ENCODE data around the gene TSC22D4. TPM values are rescaled to one million over a fixed set of nuclear protein-coding genes. Genes with fewer than 3 reads are reported as not detected.
A peak's percentile ranks its signal among the peaks of the same experiment; 100 is the strongest.

Gene TSC22D4
- total RNA-seq, 3 donors from 2014 or later (not counting 1 experiment from before 2014, with no cell fraction given) = 140 to 173 (median 168) TPM

GRCh38 chr7:100475549-100475948, 3.5 kb downstream of the TSC22D4 start:
- Mint-ChIP-seq H3K4me3 (peak overlapping the region; percentile 90), H3K27ac (peak overlapping the region; percentile 78 to 80), H3K27me3 (ENCODE audit: low read depth in 2 of 2) (peaks cover 0 to 2% of the 10 kb centered on the region in 2 donors), H3K9me3 (no peaks in the 10 kb centered on the region), H3K36me3 (no peaks in the 10 kb centered on the region), H3K4me1 (peaks cover 19 to 54% of the 10 kb centered on the region in 2 donors)
- H3K27ac ChIP-seq (ENCODE audit: low read length) = peak overlapping the region; percentile 11
- no peak overlapping the region for H3K4me3 ChIP-seq (ENCODE audit: low read length)
- TF ChIP-seq CTCF (IDR thresholded peaks at IDR 0.05) = no peak
- intact Hi-C loops (cut with micrococcal nuclease) = loop anchor here (5.0 to 10.0 kb wide), 3 partner anchors 72 to 379 kb away; partner anchors contain the start of genes GIGYF1 and SLC12A9
- ATAC-seq = no peak
- peaks cover 47% of the 10 kb centered on the region for H3K36me3 ChIP-seq (ENCODE audit: control insufficient read depth, insufficient read depth, low read length)
- no peaks in the 10 kb centered on the region for H3K27me3 ChIP-seq (ENCODE audit: control insufficient read depth, insufficient read depth, low read length)
- no peaks in the 10 kb centered on the region for H3K9me3 ChIP-seq (ENCODE audit: control insufficient read depth, insufficient read depth, low read length)
- 35% methylated on average over 8 of the region's 9 CpGs for WGBS (ENCODE audit: insufficient coverage)
- no peak for DNase-seq
- H3K4me1 ChIP-seq (ENCODE audit: control insufficient read depth, insufficient read depth, low read length) = peaks cover 49% of the 10 kb centered on the region

GRCh38 chr7:100472854-100473499, 6.0 kb downstream of the TSC22D4 start:
- Mint-ChIP-seq H3K9me3 (no peaks in the 10 kb centered on the region), H3K4me3 (no peak overlapping the region), H3K4me1 (peaks cover 19 to 48% of the 10 kb centered on the region in 2 donors), H3K27ac (peak overlapping the region; percentile 62 to 63), H3K27me3 (ENCODE audit: low read depth in 2 of 2) (no peaks in the 10 kb centered on the region), H3K36me3 (no peaks in the 10 kb centered on the region)
- Histone ChIP-seq H3K4me1 (ENCODE audit: control insufficient read depth, insufficient read depth, low read length) (peaks cover 50% of the 10 kb centered on the region), H3K4me3 (ENCODE audit: low read length) (no peak overlapping the region), H3K27me3 (ENCODE audit: control insufficient read depth, insufficient read depth, low read length) (no peaks in the 10 kb centered on the region), H3K27ac (ENCODE audit: low read length) (peak overlapping the region; percentile 44), H3K9me3 (ENCODE audit: control insufficient read depth, insufficient read depth, low read length) (no peaks in the 10 kb centered on the region), H3K36me3 (ENCODE audit: control insufficient read depth, insufficient read depth, low read length) (peaks cover 54% of the 10 kb centered on the region)
- 59% methylated on average over 14 of the region's 14 CpGs for WGBS (ENCODE audit: insufficient coverage)
- ATAC-seq (no peak), DNase-seq (peak in 1 of 2 donors; percentile 42)
- no peak for TF ChIP-seq CTCF (IDR thresholded peaks at IDR 0.05)
- intact Hi-C loops (cut with micrococcal nuclease) = loop anchor here (10.0 kb wide), 2 partner anchors 222 to 382 kb away; partner anchors contain the start of genes GIGYF1 and SLC12A9

- Mint-ChIP-seq H3K9me3 (no peaks in the 10 kb centered on the region), H3K4me1 (peaks cover 18 to 47% of the 10 kb centered on the region in 2 donors), H3K4me3 (no peak overlapping the region), H3K27me3 (ENCODE audit: low read depth in 2 of 2) (no peaks in the 10 kb centered on the region), H3K36me3 (no peaks in the 10 kb centered on the region), H3K27ac (peak overlapping the region; percentile 62 to 63)
- peaks cover 46% of the 10 kb centered on the region for H3K4me1 ChIP-seq (ENCODE audit: control insufficient read depth, insufficient read depth, low read length)
- peaks cover 60% of the 10 kb centered on the region for H3K36me3 ChIP-seq (ENCODE audit: control insufficient read depth, insufficient read depth, low read length)
- no peak for ATAC-seq
- WGBS (ENCODE audit: insufficient coverage) = 94% methylated on average over 16 of the region's 16 CpGs
- no peak for DNase-seq
- intact Hi-C loops (cut with micrococcal nuclease) = loop anchor here (10.0 kb wide), 2 partner anchors 223 to 383 kb away; partner anchors contain the start of genes GIGYF1 and SLC12A9
- no peaks in the 10 kb centered on the region for H3K27me3 ChIP-seq (ENCODE audit: control insufficient read depth, insufficient read depth, low read length)
- H3K27ac ChIP-seq (ENCODE audit: low read length) = no peak overlapping the region
- H3K4me3 ChIP-seq (ENCODE audit: low read length) = no peak overlapping the region
- no peaks in the 10 kb centered on the region for H3K9me3 ChIP-seq (ENCODE audit: control insufficient read depth, insufficient read depth, low read length)
- TF ChIP-seq CTCF (IDR thresholded peaks at IDR 0.05) = no peak
Measured at GRCh38 chr7:100472121-100472851, 6.7 kb downstream of the TSC22D4 start.

Data from natural killer cell (primary cell).